Tibial nerve (tissue), 4 donors: ENCODE measurements around the gene MMUT. TPM values are rescaled to one million over a fixed set of nuclear protein-coding genes. Genes with fewer than 3 reads are reported as not detected.

Experiments used
- DNase-seq, 2 donors: peaks; one replicate each; pipeline ENCODE4 v3.0.0-alpha.2; 2019; ENCODE audit warnings: low spot score in 2 of 2
- H3K27ac ChIP-seq, 4 donors: fragments of 200-600 bp; sonication (generic) in 3 of 4; one replicate each; pipeline ENCODE4 v1.5.1; 2017 to 2019; ENCODE audit warnings: mild to moderate bottlenecking in 1 of 4
- H3K27me3 ChIP-seq, 2 donors: fragments of 200-600 bp; sonication (generic) in 1 of 2; one replicate each; pipeline versions ENCODE4 v1.5.1 to v1.6.0; 2017 to 2019
- H3K36me3 ChIP-seq, 3 donors: fragments of 200-600 bp; sonication (generic); one replicate each; pipeline ENCODE4 v1.5.1; 2018 to 2019
- H3K4me1 ChIP-seq, 4 donors: fragments of 200-600 bp; sonication (generic) in 3 of 4; one replicate each; pipeline ENCODE4 v1.5.1; 2017 to 2019
- H3K4me3 ChIP-seq, 4 donors: fragments of 200-600 bp; sonication (generic) in 3 of 4; one replicate each; pipeline ENCODE4 v1.5.1; 2017 to 2019; ENCODE audit warnings: mild to moderate bottlenecking in 1 of 4, moderate library complexity in 1 of 4
- H3K9me3 ChIP-seq, 4 donors: fragments of 200-600 bp; sonication (generic) in 3 of 4; one replicate each; pipeline ENCODE4 v1.5.1; 2017 to 2019
- CTCF ChIP-seq, 5 experiments: fragments of 200-600 bp in 3 of 5; fragments of 450-650 bp in 2 of 5; sonication (generic) in 3 of 5; IDR thresholded peaks; one replicate each; pipeline ENCODE4 v1.5.1; 2016 to 2019; ENCODE audit warnings: antibody characterized with exemption in 5 of 5, mild to moderate bottlenecking in 3 of 5, moderate library complexity in 2 of 5
- EP300 ChIP-seq, 2 donors: sonication (generic); formaldehyde crosslinking; IDR thresholded peaks; one replicate each; pipeline ENCODE4 v1.6.1; 2017; ENCODE audit warnings: antibody characterized with exemption in 2 of 2, mild to moderate bottlenecking in 1 of 2
- POLR2A ChIP-seq, 2 donors: fragments of 450-650 bp; IDR thresholded peaks; one replicate each; pipeline ENCODE4 v1.6.1; 2017; ENCODE audit warnings: antibody characterized with exemption in 2 of 2, mild to moderate bottlenecking in 2 of 2, moderate library complexity in 2 of 2
- WGBS, 2 donors: methylation state at CpG; one replicate each; pipeline ENCODE4 v1.1.5; 2018; 5-methylcytosine and 5-hydroxymethylcytosine counted together
- total RNA-seq, 4 donors: library from RNA; depleted of rRNA; stranded (reverse); fragments of >200 nt; gene quantifications; one replicate each; pipeline ENCODE4 v1.1.0, GENCODE V29; 2016

Gene MMUT
- total RNA-seq, 4 donors from 2014 or later = 9.0 to 21.3 (median 19.4) TPM

- DNase-seq = no peak
- Histone ChIP-seq H3K36me3 (peaks cover 0 to 2% (median 0%) of the 10 kb centered on the region in 3 donors), H3K9me3 (no peaks in the 10 kb centered on the region), H3K27ac (no peak overlapping the region), H3K4me1 (no peaks in the 10 kb centered on the region), H3K4me3 (no peak overlapping the region), H3K27me3 (no peaks in the 10 kb centered on the region)
- 36 to 42% methylated on average over 1 of the region's 1 CpG for WGBS, 2 donors
- no peak for TF ChIP-seq CTCF (IDR thresholded peaks at IDR 0.05)
- no peak for TF ChIP-seq POLR2A (IDR thresholded peaks at IDR 0.05)
- no peak for TF ChIP-seq EP300 (IDR thresholded peaks at IDR 0.05)
Observed at GRCh38 chr6:49423817-49424216, 39.2 kb downstream of the MMUT start.

GRCh38 chr6:49416195-49416594 lies 46.9 kb downstream of the MMUT start:
- 71 to 77% methylated on average over 4 of the region's 4 CpGs for WGBS, 2 donors
- TF ChIP-seq EP300 (IDR thresholded peaks at IDR 0.05) (no peak), POLR2A (IDR thresholded peaks at IDR 0.05) (no peak), CTCF (IDR thresholded peaks at IDR 0.05) (no peak)
- no peak overlapping the region for H3K4me3 ChIP-seq
- no peaks in the 10 kb centered on the region for H3K4me1 ChIP-seq
- H3K27ac ChIP-seq = no peak overlapping the region
- H3K36me3 ChIP-seq = no peaks in the 10 kb centered on the region
- DNase-seq = no peak
- H3K9me3 ChIP-seq = peaks cover 0 to 3% (median 0%) of the 10 kb centered on the region in 4 donors
- H3K27me3 ChIP-seq = no peaks in the 10 kb centered on the region

GRCh38 chr6:49415358-49415757 lies 47.7 kb downstream of the MMUT start:
- Histone ChIP-seq H3K36me3 (no peaks in the 10 kb centered on the region), H3K27ac (no peak overlapping the region), H3K27me3 (no peaks in the 10 kb centered on the region), H3K4me1 (peaks cover 0 to under 1% (median 0%) of the 10 kb centered on the region in 4 donors), H3K9me3 (peaks cover 0 to 3% (median 0%) of the 10 kb centered on the region in 4 donors), H3K4me3 (no peak overlapping the region)
- 26 to 37% methylated on average over 1 of the region's 1 CpG for WGBS, 2 donors
- DNase-seq = no peak
- TF ChIP-seq CTCF (IDR thresholded peaks at IDR 0.05) = no peak
- no peak for TF ChIP-seq POLR2A (IDR thresholded peaks at IDR 0.05)
- no peak for TF ChIP-seq EP300 (IDR thresholded peaks at IDR 0.05)

GRCh38 chr6:49410564-49410963 lies 52.5 kb downstream of the MMUT start:
- Histone ChIP-seq H3K27ac (no peak overlapping the region), H3K36me3 (no peaks in the 10 kb centered on the region), H3K9me3 (peaks cover 0 to 3% (median 0%) of the 10 kb centered on the region in 4 donors), H3K4me3 (no peak overlapping the region), H3K27me3 (no peaks in the 10 kb centered on the region), H3K4me1 (peaks cover 0 to 7% (median 0%) of the 10 kb centered on the region in 4 donors)
- 36% methylated on average over 3 of the region's 3 CpGs for WGBS, 2 donors
- TF ChIP-seq POLR2A (IDR thresholded peaks at IDR 0.05) (no peak), CTCF (IDR thresholded peaks at IDR 0.05) (no peak)
- DNase-seq = no peak

DNA sequence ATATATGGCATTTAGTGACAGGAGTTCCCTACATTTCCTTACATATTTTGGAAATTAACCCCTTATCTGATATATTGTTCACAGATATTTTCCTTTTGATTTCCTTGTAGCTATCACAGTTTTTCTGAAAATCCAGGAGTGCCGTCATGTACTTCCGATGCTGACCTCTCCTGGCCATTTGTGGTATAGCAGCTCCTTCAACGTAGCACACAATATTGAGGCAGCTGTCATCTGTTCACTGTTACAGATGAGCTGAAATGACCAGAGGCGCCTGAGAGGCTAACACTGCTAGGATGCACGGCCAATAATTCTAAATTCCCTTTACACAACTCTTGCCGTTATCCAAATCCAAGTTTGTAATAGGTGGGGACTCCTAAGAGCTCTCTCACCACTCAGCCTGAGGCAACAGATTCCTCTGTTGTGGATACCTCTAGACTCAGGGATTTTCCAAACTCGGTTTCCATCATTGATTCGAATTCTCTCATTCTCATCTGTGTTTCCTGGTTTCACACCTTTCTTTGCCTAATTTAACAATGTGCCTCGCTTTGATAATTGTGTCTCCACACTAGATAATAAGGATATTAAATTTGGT lies 53.0 kb downstream of the MMUT start:
- Histone ChIP-seq H3K27me3 (no peaks in the 10 kb centered on the region), H3K4me1 (peaks cover 0 to 7% (median 0%) of the 10 kb centered on the region in 4 donors), H3K4me3 (no peak overlapping the region), H3K9me3 (peaks cover 0 to 3% (median 0%) of the 10 kb centered on the region in 4 donors), H3K36me3 (no peaks in the 10 kb centered on the region), H3K27ac (no peak overlapping the region)
- peak; percentile 73 to 90 for DNase-seq
- TF ChIP-seq CTCF (IDR thresholded peaks at IDR 0.05) (peak; percentile 59 to 86 (median 77)), POLR2A (IDR thresholded peaks at IDR 0.05) (no peak), EP300 (IDR thresholded peaks at IDR 0.05) (no peak)
- WGBS, 2 donors = 16 to 20% methylated on average over 9 of the region's 9 CpGs
